ENCODE data around the gene NF2.
A peak's percentile ranks its signal among the peaks of the same experiment; 100 is the strongest.

The NF2 gene

GRCh38 chr22:29673361-29674066, 70.1 kb downstream of the NF2 start:
- no peak for DNase-seq

- no peak for DNase-seq
These were observed 70.7 kb downstream of the NF2 start for GRCh38 chr22:29674121-29674520.

- no peak for DNase-seq
These were observed 75.9 kb downstream of the NF2 start for GRCh38 chr22:29679316-29679715.

- no peak for DNase-seq
These were observed 80.1 kb downstream of the NF2 start for GRCh38 chr22:29683536-29683935.

- no peak for DNase-seq
These were observed 80.8 kb downstream of the NF2 start for GRCh38 chr22:29684244-29684643.

- DNase-seq, result no peak
These were observed 85.9 kb downstream of the NF2 start for GRCh38 chr22:29689206-29689879.

GRCh38 chr22:29689880-29690213, 86.4 kb downstream of the NF2 start:
- peak; percentile 70 for DNase-seq

GRCh38 chr22:29690476-29690875, 87.0 kb downstream of the NF2 start:
- DNase-seq, result no peak

GRCh38 chr22:29691636-29692326, 88.3 kb downstream of the NF2 start:
- DNase-seq, result no peak

GRCh38 chr22:29692327-29692640, 88.9 kb downstream of the NF2 start:
- DNase-seq, result no peak

- DNase-seq, result no peak
These were observed 89.7 kb downstream of the NF2 start for GRCh38 chr22:29693161-29693560.

GRCh38 chr22:29693671-29694070, 90.2 kb downstream of the NF2 start:
- DNase-seq, result no peak

- peak; percentile 83 for DNase-seq
These were observed 91.9 kb downstream of the NF2 start for GRCh38 chr22:29695129-29695926.

- no peak for DNase-seq
These were observed 94.6 kb downstream of the NF2 start for GRCh38 chr22:29697853-29698598.

GRCh38 chr22:29700206-29700899, 96.9 kb downstream of the NF2 start:
- DNase-seq, result peak; percentile 36

- DNase-seq, result no peak
These were observed 97.4 kb downstream of the NF2 start for GRCh38 chr22:29700900-29701154.

GRCh38 chr22:29701155-29701999, 97.9 kb downstream of the NF2 start:
- no peak for DNase-seq

- DNase-seq, result no peak
These were observed 98.8 kb downstream of the NF2 start for GRCh38 chr22:29702000-29702930.

GRCh38 chr22:29702931-29703501, 99.6 kb downstream of the NF2 start:
- DNase-seq, result peak; percentile 85

Data from NCI-H1694 (cell line).